OCI-LY3 (cell line): ENCODE results near the gene BCAR3.

ENCODE experiments used
- CTCF ChIP-seq: fragments of 200-600, 300-600 bp; sonication (generic); IDR thresholded peaks from 2 replicates; pipeline ENCODE4 v1.5.1; 2014; ENCODE audit warnings: antibody characterized with exemption, low read length, low read depth
- EZH2phosphoT487 ChIP-seq: fragments of 200-600 bp; shearing (Covaris generic); IDR thresholded peaks from 2 replicates; pipeline ENCODE4 v1.6.1; 2018; ENCODE audit warnings: antibody characterized with exemption, mixed run types, low read depth

- no peak for TF ChIP-seq CTCF
- no peak for TF ChIP-seq EZH2phosphoT487
Measured at GRCh38 chr1:93673163-93673829, 8.3 kb downstream of the BCAR3 start.
